Activated B cell treated with CpG ODN at 0.5 μM for 24 hours (primary cell): ENCODE results near the gene MSL3B.

Experiments used
- ATAC-seq: fragments of 200-7000 bp; cut with Tn5 transposase; one replicate; pipeline ENCODE4 v1.10.0; 2021; ENCODE audit warnings: low read depth, mild to moderate bottlenecking, moderate library complexity
- CTCF ChIA-PET: fragments of 350-600 bp; sonication (Branson Sonifier 250); formaldehyde crosslinking; loops from one replicate; lab custom pipeline; 2021; ENCODE audit warnings: antibody characterized with exemption; lab: Charles Lee
- POLR2A ChIA-PET: fragments of 350-600 bp; sonication (Branson Sonifier 250); formaldehyde crosslinking; loops from one replicate; lab custom pipeline; 2021; ENCODE audit warnings: antibody characterized with exemption; lab: Charles Lee
- DNase-seq: peaks from one replicate; pipeline ENCODE4 v3.0.0; 2022
- H3K27ac Mint-ChIP-seq: one replicate; pipeline ENCODE4 v1.8.0; 2020; ENCODE audit warnings: mixed read lengths
- H3K27me3 Mint-ChIP-seq: one replicate; pipeline ENCODE4 v1.8.0; 2021; ENCODE audit warnings: mixed read lengths
- H3K36me3 Mint-ChIP-seq: one replicate; pipeline ENCODE4 v1.8.0; 2021; ENCODE audit warnings: low read depth, mixed read lengths
- H3K4me1 Mint-ChIP-seq: one replicate; pipeline ENCODE4 v1.8.0; 2021; ENCODE audit warnings: mixed read lengths
- H3K4me3 Mint-ChIP-seq: one replicate; pipeline ENCODE4 v1.8.0; 2020; ENCODE audit warnings: mild to moderate bottlenecking, mixed read lengths
- H3K9me3 Mint-ChIP-seq: one replicate; pipeline ENCODE4 v1.8.0; 2020; ENCODE audit warnings: mixed read lengths
- intact Hi-C: fragments of 100-400 bp; cut with micrococcal nuclease; formaldehyde crosslinking; loops from one replicate; pipeline ENCODE4 v1.15.1; 2024
- TF ChIP-seq, protein P1 (sequence below): fragments of 200-600 bp; IDR thresholded peaks from one replicate; pipeline ENCODE4 v1.8.0; 2022; ENCODE audit warnings: antibody characterized with exemption, mild to moderate bottlenecking

Gene MSL3B

GRCh38 chr2:233822781-233823730, 45.1 kb downstream of the MSL3B start:
- H3K4me1 Mint-ChIP-seq, result no peaks in the 10 kb centered on the region
- no peaks in the 10 kb centered on the region for H3K9me3 Mint-ChIP-seq
- TF ChIP-seq, protein P1, sequence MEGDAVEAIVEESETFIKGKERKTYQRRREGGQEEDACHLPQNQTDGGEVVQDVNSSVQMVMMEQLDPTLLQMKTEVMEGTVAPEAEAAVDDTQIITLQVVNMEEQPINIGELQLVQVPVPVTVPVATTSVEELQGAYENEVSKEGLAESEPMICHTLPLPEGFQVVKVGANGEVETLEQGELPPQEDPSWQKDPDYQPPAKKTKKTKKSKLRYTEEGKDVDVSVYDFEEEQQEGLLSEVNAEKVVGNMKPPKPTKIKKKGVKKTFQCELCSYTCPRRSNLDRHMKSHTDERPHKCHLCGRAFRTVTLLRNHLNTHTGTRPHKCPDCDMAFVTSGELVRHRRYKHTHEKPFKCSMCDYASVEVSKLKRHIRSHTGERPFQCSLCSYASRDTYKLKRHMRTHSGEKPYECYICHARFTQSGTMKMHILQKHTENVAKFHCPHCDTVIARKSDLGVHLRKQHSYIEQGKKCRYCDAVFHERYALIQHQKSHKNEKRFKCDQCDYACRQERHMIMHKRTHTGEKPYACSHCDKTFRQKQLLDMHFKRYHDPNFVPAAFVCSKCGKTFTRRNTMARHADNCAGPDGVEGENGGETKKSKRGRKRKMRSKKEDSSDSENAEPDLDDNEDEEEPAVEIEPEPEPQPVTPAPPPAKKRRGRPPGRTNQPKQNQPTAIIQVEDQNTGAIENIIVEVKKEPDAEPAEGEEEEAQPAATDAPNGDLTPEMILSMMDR, result no peak
- H3K36me3 Mint-ChIP-seq, result no peaks in the 10 kb centered on the region
- H3K27me3 Mint-ChIP-seq, result peaks cover 5% of the 10 kb centered on the region
- DNase-seq (no peak), ATAC-seq (no peak)
- no peak overlapping the region for H3K27ac Mint-ChIP-seq
- ChIA-PET POLR2A (no interaction called here), CTCF (no interaction called here)
- H3K4me3 Mint-ChIP-seq, result no peak overlapping the region
- intact Hi-C loops, result no loop called here

- no peak for DNase-seq
- no peak overlapping the region for H3K27ac Mint-ChIP-seq
- H3K9me3 Mint-ChIP-seq, result no peaks in the 10 kb centered on the region
- TF ChIP-seq, protein P1, result no peak
- H3K27me3 Mint-ChIP-seq, result peaks cover 7% of the 10 kb centered on the region
- ChIA-PET POLR2A (no interaction called here), CTCF (no interaction called here)
- no peak overlapping the region for H3K4me3 Mint-ChIP-seq
- H3K4me1 Mint-ChIP-seq, result no peaks in the 10 kb centered on the region
- no peak for ATAC-seq
- intact Hi-C loops, result no loop called here
- no peaks in the 10 kb centered on the region for H3K36me3 Mint-ChIP-seq
Measured at GRCh38 chr2:233822101-233822771, 46.0 kb downstream of the MSL3B start.

- CTCF ChIA-PET, result no interaction called here
Measured at GRCh38 chr2:233821709-233822100, 46.5 kb downstream of the MSL3B start.

DNA sequence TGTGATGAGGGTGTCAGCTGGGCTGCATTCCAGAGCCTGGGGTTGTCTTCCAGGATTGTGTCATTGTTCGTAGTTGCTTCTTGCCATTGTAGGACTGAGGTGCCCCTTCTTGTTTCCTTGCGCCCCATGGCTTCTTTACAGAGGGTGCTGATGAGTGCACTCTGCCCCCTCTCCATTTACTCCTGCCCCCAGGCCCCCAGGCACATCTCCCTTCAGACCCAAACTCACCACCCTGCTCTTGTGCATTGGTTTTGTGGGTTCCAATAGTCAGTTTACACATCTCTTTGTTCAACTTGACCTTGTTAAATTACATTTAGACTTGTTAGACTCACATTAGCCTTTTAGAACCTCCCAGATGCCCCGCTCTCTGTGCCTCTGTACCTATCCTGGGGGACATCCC, 47.0 kb downstream of the MSL3B start:
- ChIA-PET CTCF (no interaction called here), POLR2A (no interaction called here)
- no peaks in the 10 kb centered on the region for H3K36me3 Mint-ChIP-seq
- no peak for DNase-seq
- ATAC-seq, result no peak
- H3K4me3 Mint-ChIP-seq, result no peak overlapping the region
- peaks cover 15% of the 10 kb centered on the region for H3K27me3 Mint-ChIP-seq
- H3K4me1 Mint-ChIP-seq, result no peaks in the 10 kb centered on the region
- H3K9me3 Mint-ChIP-seq, result no peaks in the 10 kb centered on the region
- TF ChIP-seq, protein P1, result no peak
- intact Hi-C loops, result no loop called here
- no peak overlapping the region for H3K27ac Mint-ChIP-seq

More at GRCh38 chr2:233821709-233822100, 46.5 kb downstream of the MSL3B start:
- POLR2A ChIA-PET, result no interaction called here
- intact Hi-C loops, result no loop called here
- DNase-seq (no peak), ATAC-seq (no peak)
- Mint-ChIP-seq H3K4me3 (no peak overlapping the region), H3K9me3 (no peaks in the 10 kb centered on the region), H3K27ac (no peak overlapping the region), H3K4me1 (no peaks in the 10 kb centered on the region), H3K27me3 (peaks cover 10% of the 10 kb centered on the region), H3K36me3 (no peaks in the 10 kb centered on the region)
- TF ChIP-seq, protein P1, result no peak

- CTCF ChIA-PET, result no interaction called here
- Mint-ChIP-seq H3K4me1 (no peaks in the 10 kb centered on the region), H3K27me3 (peaks cover 19% of the 10 kb centered on the region), H3K9me3 (no peaks in the 10 kb centered on the region), H3K27ac (no peak overlapping the region), H3K36me3 (no peaks in the 10 kb centered on the region), H3K4me3 (no peak overlapping the region)
- no peak for ATAC-seq
- intact Hi-C loops, result no loop called here
- DNase-seq, result no peak
- POLR2A ChIA-PET, result no interaction called here
- TF ChIP-seq, protein P1, result no peak
Measured at GRCh38 chr2:233820774-233821105, 47.4 kb downstream of the MSL3B start.
